Omental fat pad (tissue), 4 donors: Measurements from ENCODE around the gene TUSC2. TPM values are rescaled to one million over a fixed set of nuclear protein-coding genes. Genes with fewer than 3 reads are reported as not detected.

ENCODE experiments used
- ATAC-seq: fragments of 150-250 bp; one replicate; pipeline ENCODE4 v1.9.1; 2016; ENCODE audit warnings: mild to moderate bottlenecking, moderate library complexity; ENCODE audit not compliant: low FRiP score
- DNase-seq: peaks from one replicate; pipeline ENCODE4 v3.0.0-alpha.2; 2019; ENCODE audit warnings: low spot score
- total RNA-seq, 4 donors: library from RNA; depleted of rRNA; stranded (reverse); fragments of >200 nt; gene quantifications; one replicate each; pipeline ENCODE4 v1.1.0, GENCODE V29; 2016
- TF ChIP-seq, protein P1 (sequence below), 3 donors: fragments of 450-650 bp; IDR thresholded peaks; one replicate each; pipeline ENCODE4 v1.5.1; 2016 to 2017; ENCODE audit warnings: antibody characterized with exemption in 3 of 3, mild to moderate bottlenecking in 3 of 3, moderate library complexity in 2 of 3

Gene TUSC2, protein sequence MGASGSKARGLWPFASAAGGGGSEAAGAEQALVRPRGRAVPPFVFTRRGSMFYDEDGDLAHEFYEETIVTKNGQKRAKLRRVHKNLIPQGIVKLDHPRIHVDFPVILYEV
- total RNA-seq, result 10 to 100 TPM; 13.7 to 28.8 (median 22.8) TPM

DNA sequence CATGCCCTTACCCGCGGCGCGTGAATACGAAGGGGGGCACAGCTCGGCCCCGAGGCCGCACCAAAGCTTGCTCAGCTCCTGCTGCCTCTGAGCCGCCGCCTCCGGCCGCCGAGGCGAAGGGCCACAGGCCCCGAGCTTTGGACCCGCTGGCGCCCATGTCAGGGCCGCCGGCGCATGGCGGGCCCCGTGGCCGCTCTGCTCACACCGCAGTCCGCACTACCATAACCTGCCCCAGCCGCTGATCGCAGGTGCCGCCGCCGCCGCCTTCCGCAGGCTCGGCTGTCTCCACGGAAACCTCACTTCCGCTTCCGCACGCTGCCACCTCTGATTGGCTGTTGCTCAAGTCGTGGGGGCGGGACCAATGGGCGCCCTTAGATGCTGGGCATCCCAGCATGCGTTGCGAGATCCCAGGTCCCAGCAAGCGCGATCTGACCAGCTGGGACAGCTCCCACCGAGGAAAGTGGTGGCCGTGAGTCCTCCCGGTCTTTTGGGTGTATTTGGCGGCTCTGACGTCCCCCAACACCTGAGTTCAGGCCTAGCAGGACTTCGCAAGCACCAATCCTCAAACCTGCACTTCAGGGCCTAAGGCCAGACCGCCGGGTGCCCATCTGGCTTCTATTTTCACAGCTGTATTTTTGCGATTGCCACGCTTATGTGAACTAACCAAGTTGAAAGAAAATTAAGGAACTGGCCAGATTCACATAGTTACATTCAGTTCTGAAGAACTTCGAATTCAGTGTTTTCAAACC, at the start of gene TUSC2:
Gene TUSC2 (minus strand): TSS at position 281 of the 749 bp plus-strand sequence. CDS start 124 bp downstream, at position 157.
- DNase-seq (peak; percentile 94), ATAC-seq (peak; percentile 86)
- TF ChIP-seq, protein P1, sequence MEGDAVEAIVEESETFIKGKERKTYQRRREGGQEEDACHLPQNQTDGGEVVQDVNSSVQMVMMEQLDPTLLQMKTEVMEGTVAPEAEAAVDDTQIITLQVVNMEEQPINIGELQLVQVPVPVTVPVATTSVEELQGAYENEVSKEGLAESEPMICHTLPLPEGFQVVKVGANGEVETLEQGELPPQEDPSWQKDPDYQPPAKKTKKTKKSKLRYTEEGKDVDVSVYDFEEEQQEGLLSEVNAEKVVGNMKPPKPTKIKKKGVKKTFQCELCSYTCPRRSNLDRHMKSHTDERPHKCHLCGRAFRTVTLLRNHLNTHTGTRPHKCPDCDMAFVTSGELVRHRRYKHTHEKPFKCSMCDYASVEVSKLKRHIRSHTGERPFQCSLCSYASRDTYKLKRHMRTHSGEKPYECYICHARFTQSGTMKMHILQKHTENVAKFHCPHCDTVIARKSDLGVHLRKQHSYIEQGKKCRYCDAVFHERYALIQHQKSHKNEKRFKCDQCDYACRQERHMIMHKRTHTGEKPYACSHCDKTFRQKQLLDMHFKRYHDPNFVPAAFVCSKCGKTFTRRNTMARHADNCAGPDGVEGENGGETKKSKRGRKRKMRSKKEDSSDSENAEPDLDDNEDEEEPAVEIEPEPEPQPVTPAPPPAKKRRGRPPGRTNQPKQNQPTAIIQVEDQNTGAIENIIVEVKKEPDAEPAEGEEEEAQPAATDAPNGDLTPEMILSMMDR (IDR thresholded peaks at IDR 0.05), result no peak

DNA sequence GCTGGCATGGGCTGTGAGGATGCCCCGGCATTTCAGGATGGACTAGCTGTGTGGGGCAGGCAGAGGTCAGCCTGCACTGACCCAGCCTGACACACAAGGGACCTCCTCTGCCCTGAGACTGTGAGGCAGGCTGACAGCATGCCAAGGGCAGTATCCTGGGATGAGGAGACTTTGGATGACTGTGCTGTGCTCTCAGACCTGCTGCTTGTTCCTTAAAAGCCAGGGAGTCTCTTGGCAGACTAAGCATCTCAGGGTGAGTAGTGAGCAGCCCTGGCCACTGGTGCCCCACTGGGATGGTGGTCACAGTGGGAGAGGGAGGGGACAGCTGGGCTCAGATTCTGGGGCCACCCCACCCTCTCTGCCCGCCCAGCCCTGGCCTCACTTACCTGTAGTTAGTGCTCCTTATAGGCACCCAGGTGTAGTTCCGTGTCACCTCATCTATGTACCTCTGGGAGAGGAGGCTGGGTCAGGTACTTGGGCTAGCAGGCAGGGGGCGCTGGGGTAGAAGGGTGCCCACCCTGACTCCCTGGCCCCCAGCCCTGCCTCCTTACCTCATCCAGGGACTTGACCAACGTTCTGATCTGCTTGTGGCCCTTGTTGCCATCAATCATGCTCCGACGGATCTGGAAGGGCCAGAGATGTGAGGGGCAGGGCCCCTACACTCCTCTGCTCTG, 47.4 kb upstream of the TUSC2 start:
- TF ChIP-seq, protein P1 (IDR thresholded peaks at IDR 0.05), result no peak
- DNase-seq (no peak), ATAC-seq (no peak)

DNA sequence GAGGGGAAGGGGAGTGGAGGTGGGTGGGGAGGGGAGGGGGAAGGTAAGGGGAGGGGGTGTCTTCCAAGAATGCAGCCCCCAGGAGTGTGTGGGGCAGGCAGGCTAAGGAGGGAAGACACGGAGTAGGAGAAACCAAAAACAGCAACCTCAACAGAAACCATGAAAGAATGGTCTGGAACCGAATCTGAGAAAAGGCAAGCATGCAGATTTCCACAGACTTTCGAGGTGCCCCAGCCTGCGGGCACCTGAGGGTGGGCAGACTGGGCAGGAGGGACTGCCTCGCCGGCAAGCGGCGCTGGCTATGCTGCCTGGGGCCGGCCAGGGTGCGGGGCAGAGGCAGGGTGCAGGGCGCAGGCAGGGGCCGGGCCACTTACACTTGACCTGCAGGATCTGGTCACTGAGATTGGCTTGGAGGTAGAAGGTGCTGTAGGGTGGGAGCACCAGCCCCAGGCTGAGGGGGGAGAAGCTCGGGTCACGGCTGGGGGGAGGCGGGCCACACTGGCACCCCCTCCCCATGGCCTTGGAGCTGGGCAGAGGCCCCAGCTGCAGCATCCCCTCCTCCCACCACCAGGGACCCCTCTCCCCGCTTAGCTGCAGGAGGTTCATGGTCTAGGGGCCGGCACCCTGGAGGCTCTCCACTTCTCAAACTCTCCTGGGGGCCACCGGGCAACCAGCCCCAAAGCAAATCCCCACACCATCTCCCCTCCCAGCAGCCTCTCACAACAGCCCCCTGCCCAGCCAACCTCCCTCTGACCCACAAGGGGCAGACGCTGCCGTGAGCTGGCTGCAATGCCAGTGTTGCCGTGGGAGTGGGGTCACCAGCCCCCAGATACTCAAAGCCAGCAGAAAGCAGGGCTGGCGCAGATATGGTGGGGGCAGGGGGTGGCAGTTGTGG, 46.6 kb upstream of the TUSC2 start:
- DNase-seq, result no peak
- ATAC-seq, result no peak
- TF ChIP-seq, protein P1 (IDR thresholded peaks at IDR 0.05), result no peak

DNA sequence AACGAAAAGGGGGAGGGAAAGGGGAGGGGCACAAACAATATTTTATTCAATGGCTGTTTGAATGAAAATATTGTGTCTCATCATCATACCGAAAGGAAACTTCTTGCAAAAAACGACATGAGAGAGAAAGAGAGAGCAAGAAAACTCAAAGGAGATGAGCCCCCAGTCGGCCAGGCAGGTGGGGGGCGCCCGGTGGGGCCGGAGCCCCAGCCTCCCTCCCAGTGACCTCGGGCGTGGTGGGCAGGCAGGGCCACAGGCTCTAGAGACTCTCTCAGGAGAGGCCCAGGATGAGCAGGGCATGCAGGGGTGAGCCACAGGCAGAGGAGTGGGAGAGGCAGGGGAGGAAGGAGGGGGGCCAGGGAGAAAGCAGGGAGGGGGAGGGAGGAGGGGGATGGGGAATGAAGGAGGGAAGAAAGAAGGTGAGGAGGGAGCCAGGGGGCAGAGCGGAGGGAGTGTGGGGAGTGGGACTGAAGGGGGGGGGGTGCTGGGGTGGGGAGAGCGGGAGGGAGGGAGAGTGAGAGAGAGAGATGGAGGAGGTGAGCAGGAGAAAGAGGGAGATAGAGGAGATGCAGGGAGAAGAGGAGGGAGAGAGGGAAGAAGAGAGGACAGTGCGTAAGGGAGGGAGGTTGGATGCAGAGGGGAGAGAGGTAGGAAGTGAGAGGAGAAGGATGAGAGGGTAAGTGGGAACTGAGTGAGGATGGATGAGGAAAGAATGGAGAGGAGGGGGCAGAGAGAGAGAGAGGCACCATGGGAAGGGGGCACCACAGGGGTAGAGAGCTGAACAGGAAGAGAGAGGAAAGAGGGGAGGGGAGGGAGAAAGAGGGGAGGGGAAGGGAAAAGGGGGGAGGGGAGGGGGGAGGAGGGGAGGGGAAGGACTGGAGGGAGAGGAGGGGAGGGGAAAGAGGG, 45.4 kb upstream of the TUSC2 start:
- TF ChIP-seq, protein P1 (IDR thresholded peaks at IDR 0.05), result no peak
- ATAC-seq, result no peak
- DNase-seq, result no peak

DNA sequence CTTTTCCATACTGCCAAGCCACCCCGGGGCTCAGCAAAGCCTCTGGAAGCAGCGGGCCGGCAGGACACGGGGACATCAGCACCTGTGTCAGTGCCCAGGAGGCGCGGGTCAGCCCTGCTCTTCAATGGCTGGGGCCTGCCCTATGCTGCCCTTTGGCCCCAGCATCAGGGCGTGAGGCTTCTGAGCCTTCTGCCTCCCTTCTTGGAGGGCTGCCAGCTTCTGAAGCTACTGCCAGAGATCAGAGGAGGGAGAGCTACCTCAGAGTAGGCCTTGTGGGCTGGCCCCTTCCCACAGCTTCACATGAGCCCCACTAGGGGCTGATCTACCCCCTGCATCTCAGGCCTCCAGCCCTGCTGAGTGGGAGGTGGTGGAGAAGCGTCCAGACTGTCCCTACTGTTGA, 44.3 kb upstream of the TUSC2 start:
- TF ChIP-seq, protein P1 (IDR thresholded peaks at IDR 0.05), result no peak
- no peak for ATAC-seq
- DNase-seq, result no peak
